GM12878 (cell line): Measurements from ENCODE around the gene TRPV5. TPM values are rescaled to one million over a fixed set of nuclear protein-coding genes. Genes with fewer than 3 reads are reported as not detected.

Source experiments
- ATAC-seq: fragments of 200-7000 bp; cut with Tn5 transposase; 3 replicates; pipeline ENCODE4 v1.9.1; 2020; ENCODE audit warnings: mild to moderate bottlenecking, moderate library complexity
- BruUV-seq: library from RNA; stranded (reverse); fragments of 400-500 nt; replicated peaks from 2 replicates; lab custom pipeline; 2021; lab: Mats Ljungman, UMichigan
- CTCF ChIA-PET: fragments of 300-600 bp; sonication (Branson Sonifier 250); formaldehyde crosslinking; extraction: SDS; loops from one replicate; lab custom pipeline; 2021; ENCODE audit warnings: inconsistent platforms; lab: Yijun Ruan, JAX
- POLR2A ChIA-PET: fragments of 350-600 bp; formaldehyde crosslinking; extraction: SDS; loops from one replicate; lab custom pipeline; 2021; ENCODE audit warnings: inconsistent platforms; lab: Charles Lee
- RAD21 ChIA-PET: fragments of 300-600 bp; sonication (Branson Sonifier 250); formaldehyde crosslinking; loops from one replicate; lab custom pipeline; 2023; ENCODE audit warnings: antibody characterized with exemption; ENCODE audit not compliant: unreplicated experiment; lab: Charles Lee
- SMC1A ChIA-PET: fragments of 300-600 bp; sonication (Branson Sonifier 250); formaldehyde crosslinking; loops from one replicate; lab custom pipeline; 2023; ENCODE audit not compliant: unreplicated experiment, uncharacterized antibody; lab: Charles Lee
- DNase-seq: peaks from one replicate; pipeline ENCODE4 v3.0.0-alpha.2; 2011; ENCODE audit warnings: low read depth, low spot score
- FAIRE-seq: peaks from 3 replicates; lab custom pipeline; 2011; peaks lifted over from hg19 to GRCh38; lab: Jason Lieb, UNC
- H2AFZ ChIP-seq: 2 replicates; pipeline ENCODE4 v1.6.0; 2011; ENCODE audit warnings: low read depth, low read length, control low read depth; ENCODE audit not compliant: control insufficient read depth
- H3K27ac ChIP-seq: 2 replicates; pipeline ENCODE4 v1.5.1; 2011; ENCODE audit warnings: control low read depth; ENCODE audit not compliant: control insufficient read depth, insufficient read depth
- H3K27me3 ChIP-seq, 2 experiments: replicated peaks in 1 of 2; 2 replicates each; pipeline versions ENCODE4 v1.6.0 to v1.6.1; 2011; ENCODE audit warnings: low read length in 1 of 2; ENCODE audit not compliant: control insufficient read depth in 2 of 2, insufficient read depth in 2 of 2
- H3K36me3 ChIP-seq, 2 experiments: 2 replicates each; pipeline ENCODE4 v1.5.1; 2011; ENCODE audit warnings: low read length in 1 of 2; ENCODE audit not compliant: control insufficient read depth in 2 of 2, insufficient read depth in 2 of 2
- H3K4me1 ChIP-seq: 2 replicates; pipeline ENCODE4 v1.6.1; 2011; ENCODE audit warnings: mild to moderate bottlenecking, low read length, moderate library complexity, mixed read lengths; ENCODE audit not compliant: control insufficient read depth, insufficient read depth
- H3K4me2 ChIP-seq: 2 replicates; pipeline ENCODE4 v1.6.0; 2011; ENCODE audit warnings: control low read depth; ENCODE audit not compliant: control insufficient read depth, insufficient read depth
- H3K4me3 ChIP-seq: fragments of 200-600 bp; sonication (generic); 2 replicates; pipeline ENCODE4 v1.5.1; 2016
- H3K79me2 ChIP-seq: 2 replicates; pipeline ENCODE4 v1.6.0; 2011; ENCODE audit warnings: low read length; ENCODE audit not compliant: control insufficient read depth, insufficient read depth
- H3K9ac ChIP-seq: 2 replicates; pipeline ENCODE4 v1.8.0; 2011; ENCODE audit warnings: low read length, control low read depth, mixed read lengths; ENCODE audit not compliant: control insufficient read depth, insufficient read depth
- H3K9me3 ChIP-seq: replicated peaks from 3 replicates; pipeline ENCODE4 v1.5.1; 2011; ENCODE audit warnings: mild to moderate bottlenecking, low read length; ENCODE audit not compliant: control insufficient read depth, insufficient read depth
- H4K20me1 ChIP-seq: 2 replicates; pipeline ENCODE4 v1.6.0; 2011; ENCODE audit not compliant: control insufficient read depth, insufficient read depth
- ASH2L ChIP-seq: fragments of 300-600, 200-600 bp; sonication (generic); IDR thresholded peaks from 2 replicates; pipeline ENCODE4 v1.6.1; 2017; ENCODE audit warnings: low read depth, mild to moderate bottlenecking, borderline replicate concordance
- ATF2 ChIP-seq: IDR thresholded peaks from 2 replicates; pipeline ENCODE4 v1.6.1; 2012; ENCODE audit warnings: low read length, inconsistent platforms
- BCLAF1 ChIP-seq: fragments of 450-650 bp; IDR thresholded peaks from 2 replicates; pipeline ENCODE4 v1.6.1; 2017; ENCODE audit warnings: antibody characterized with exemption, mild to moderate bottlenecking, moderate library complexity
- CBX3 ChIP-seq: fragments of 200-600 bp; sonication (generic); IDR thresholded peaks from 2 replicates; pipeline ENCODE4 v1.6.1; 2016; ENCODE audit warnings: low read depth, borderline replicate concordance
- EED ChIP-seq: sonication (generic); IDR thresholded peaks from 2 replicates; pipeline ENCODE4 v1.6.1; 2016; ENCODE audit warnings: antibody characterized with exemption, low read depth
- EP300 ChIP-seq, 2 experiments: fragments of 150-350 bp in 1 of 2; IDR thresholded peaks; 2 replicates each; pipeline ENCODE4 v1.6.1; 2011 to 2012; ENCODE audit warnings: low read depth in 2 of 2, low read length in 2 of 2, borderline replicate concordance in 1 of 2, improper control_type of control experiment in 1 of 2, inconsistent platforms in 1 of 2; ENCODE audit not compliant: control insufficient read depth in 1 of 2
- HDAC6 ChIP-seq: fragments of 200-600 bp; sonication (generic); IDR thresholded peaks from one replicate; pipeline ENCODE4 v1.8.0; 2017; ENCODE audit warnings: antibody characterized with exemption; ENCODE audit not compliant: unreplicated experiment
- LARP7 ChIP-seq: fragments of 450-650 bp; IDR thresholded peaks from 2 replicates; pipeline ENCODE4 v1.6.1; 2017; ENCODE audit warnings: mild to moderate bottlenecking
- MEF2B ChIP-seq: fragments of 450-650 bp; IDR thresholded peaks from 2 replicates; pipeline ENCODE4 v1.6.1; 2018; ENCODE audit warnings: mild to moderate bottlenecking, moderate library complexity; ENCODE audit not compliant: partially characterized antibody, poor library complexity, severe bottlenecking
- SIX5 ChIP-seq: IDR thresholded peaks from 2 replicates; pipeline ENCODE4 v1.6.1; 2011; ENCODE audit warnings: mild to moderate bottlenecking, low read depth, low read length, moderate library complexity; ENCODE audit not compliant: severe bottlenecking
- SMC3 ChIP-seq: IDR thresholded peaks from 2 replicates; pipeline ENCODE4 v1.6.1; 2011; ENCODE audit warnings: low read length, improper control_type of control experiment, borderline replicate concordance
- SP1 ChIP-seq: IDR thresholded peaks from one replicate; pipeline ENCODE4 v1.6.1; 2011; ENCODE audit warnings: low read depth, low read length
- STAT3 ChIP-seq: IDR thresholded peaks from 2 replicates; pipeline ENCODE4 v1.6.1; 2011; ENCODE audit warnings: low read depth, low read length, improper control_type of control experiment
- SUZ12 ChIP-seq: fragments of 200-600 bp; sonication (generic); IDR thresholded peaks from one replicate; pipeline ENCODE4 v1.6.1; 2018; ENCODE audit warnings: antibody characterized with exemption, mild to moderate bottlenecking; ENCODE audit not compliant: unreplicated experiment
- TCF7 ChIP-seq: IDR thresholded peaks from 2 replicates; pipeline ENCODE4 v1.6.1; 2014; ENCODE audit warnings: antibody characterized with exemption, borderline replicate concordance
- WGBS: methylation state at CpG from one replicate; pipeline ENCODE4 v1.1.6; 2016; ENCODE audit warnings: low lambda C conversion rate; ENCODE audit not compliant: insufficient replicate concordance, insufficient coverage; ENCODE audit errors: missing lambda C conversion rate; 5-methylcytosine and 5-hydroxymethylcytosine counted together
- in situ Hi-C: fragments of 300-500 bp; cut with MboI; formaldehyde crosslinking; loops from 9 replicates; pipeline ENCODE4 v1.14.3; 2018; ENCODE audit warnings: mixed read lengths
- intact Hi-C: fragments of 100-400 bp; cut with micrococcal nuclease; formaldehyde crosslinking; loops from one replicate; pipeline ENCODE4 v1.14.2; 2022; ENCODE audit not compliant: unreplicated experiment
- polyA plus RNA-seq, 11 experiments: library from polyadenylated mRNA; depleted of rRNA in 4 of 11; unstranded in 6 of 11; stranded (reverse) in 5 of 11; fragments of >200 nt; fragmentation: Nextera tagmentation in 4 of 11; fragmentation: Illumina TruSeq in 1 of 11; extraction: Ambion mirVana in 4 of 11; extraction: Trizol in 1 of 11; gene quantifications; 1 replicate in 1 of 11; 2 replicates in 10 of 11; pipeline versions ENCODE4 v1.2.1 to v1.2.3, GENCODE V29; 2011 to 2016; ENCODE audit warnings: inconsistent platforms in 2 of 11, missing spikeins in 2 of 11, low read depth in 1 of 11
- total RNA-seq, 4 experiments: library from RNA; depleted of rRNA in 3 of 4; stranded (reverse); fragments of >200 nt in 3 of 4; fragmentation: Illumina TruSeq in 1 of 4; extraction: Trizol in 1 of 4; gene quantifications; 2 replicates each; pipeline versions ENCODE4 v1.2.1 to v1.2.3, GENCODE V29; 2013 to 2021

The TRPV5 gene
- total and polyA plus RNA-seq, 10 of the 15 experiments (the other 5 are each of a cell fraction or from before 2014, with no cell fraction given): not detected

GRCh38 chr7:142910031-142910433 is 23.5 kb downstream of the TRPV5 start (continued):
- TF ChIP-seq MEF2B: no peak
- no peak for TF ChIP-seq ASH2L

- DNase-seq: no peak
- TF ChIP-seq SUZ12 (no peak), ATF2 (no peak), STAT3 (no peak), TCF7 (no peak), SMC3 (peak; percentile 16; the same call in 1 of the 2 replicates), SP1 (no peak), BCLAF1 (no peak), EED (no peak), CBX3 (no peak), HDAC6 (no peak), LARP7 (no peak), SIX5 (no peak), EP300 (IDR thresholded peaks at IDR 0.05; ENCODE audit: borderline replicate concordance in 1 of 2, control insufficient read depth in 1 of 2, low read depth in 2 of 2, low read length in 2 of 2) (no peak)
Measured at GRCh38 chr7:142908921-142909890, 24.3 kb downstream of the TRPV5 start.

More at GRCh38 chr7:142908921-142909890, 24.3 kb downstream of the TRPV5 start:
- no TSS peak for BruUV-seq
- H3K79me2 ChIP-seq: no peaks in the 10 kb centered on the region
- no peak overlapping the region for H3K9ac ChIP-seq
- ChIA-PET POLR2A (no interaction called here), CTCF (interaction anchor here (0.8 to 1.7 kb wide), 7 partner anchors 9 to 305 kb away, joined by 3 to 6 read pairs (median 4); no protein-coding TSS in a partner anchor), RAD21 (no interaction called here), SMC1A (interaction anchor here (0.8 to 1.2 kb wide), 4 partner anchors 60 to 310 kb away, joined by 3 to 4 read pairs (median 3); no protein-coding TSS in a partner anchor)
- FAIRE-seq: no peak
- no peak overlapping the region for H3K27ac ChIP-seq
- H3K9me3 ChIP-seq: no peaks in the 10 kb centered on the region
- in situ Hi-C loops (no loop called here), intact Hi-C loops (no loop called here)
- H2AFZ ChIP-seq: no peak overlapping the region
- peak; percentile 92 for ATAC-seq
- no peaks in the 10 kb centered on the region for H3K36me3 ChIP-seq
- H3K4me1 ChIP-seq: no peaks in the 10 kb centered on the region
- H3K4me2 ChIP-seq: no peak overlapping the region
- 26% methylated on average over 19 of the region's 21 CpGs for WGBS
- no peaks in the 10 kb centered on the region for H4K20me1 ChIP-seq
- H3K4me3 ChIP-seq: no peak overlapping the region
- peaks cover 0 to 2% of the 10 kb centered on the region in 2 experiments; a peak in 2 of 4 replicates for H3K27me3 ChIP-seq
